Endothelial cell of umbilical vein (primary cell): ENCODE results near the gene PARN.

Source experiments
- CTCF ChIP-seq, 2 donors: IDR thresholded peaks; 1 replicate in 1 of 2; 2 replicates in 1 of 2; pipeline ENCODE4 v1.5.1; 2011; ENCODE audit warnings: low read length in 2 of 2, mild to moderate bottlenecking in 2 of 2, moderate library complexity in 2 of 2, control low read depth in 1 of 2, inconsistent platforms in 1 of 2, low read depth in 1 of 2; ENCODE audit not compliant: insufficient read depth in 1 of 2; ENCODE audit errors: extremely low read depth in 1 of 2
- EZH2 ChIP-seq: IDR thresholded peaks from 2 replicates; pipeline ENCODE4 v1.6.1; 2012; ENCODE audit warnings: borderline replicate concordance, low read depth, mild to moderate bottlenecking, moderate library complexity, low read length, inconsistent platforms; ENCODE audit not compliant: severe bottlenecking
- FOS ChIP-seq: IDR thresholded peaks from 2 replicates; pipeline ENCODE4 v1.6.1; 2011; ENCODE audit warnings: mild to moderate bottlenecking, low read length, moderate library complexity, borderline replicate concordance; ENCODE audit not compliant: insufficient read depth
- JUN ChIP-seq: IDR thresholded peaks from 2 replicates; pipeline ENCODE4 v1.6.1; 2011; ENCODE audit warnings: borderline replicate concordance, low read depth; ENCODE audit not compliant: insufficient read length, insufficient read depth
- MAX ChIP-seq: IDR thresholded peaks from 2 replicates; pipeline ENCODE4 v1.6.1; 2011; ENCODE audit not compliant: insufficient read depth, insufficient read length
- MYC ChIP-seq: IDR thresholded peaks from one replicate; pipeline ENCODE4 v1.6.1; 2011; ENCODE audit warnings: mild to moderate bottlenecking, low read depth, low read length
- POLR2A ChIP-seq: IDR thresholded peaks from 2 replicates; pipeline ENCODE4 v1.6.1; 2012; ENCODE audit warnings: low read depth, mild to moderate bottlenecking, control low read depth, low read length
- POLR2AphosphoS5 ChIP-seq: IDR thresholded peaks from 2 replicates; pipeline ENCODE4 v1.6.1; 2012; ENCODE audit warnings: low read depth, mild to moderate bottlenecking, control low read depth, low read length, moderate library complexity; ENCODE audit not compliant: insufficient read depth

GRCh38 chr16:14476183-14476582, 153.9 kb downstream of the PARN start:
- TF ChIP-seq MAX = no peak
- TF ChIP-seq POLR2A = no peak
- no peak for TF ChIP-seq CTCF (IDR thresholded peaks at IDR 0.05; ENCODE audit: extremely low read depth in 1 of 2, insufficient read depth in 1 of 2, low read depth in 1 of 2, low read length in 2 of 2)
- no peak for TF ChIP-seq POLR2AphosphoS5
- TF ChIP-seq EZH2 = no peak
- TF ChIP-seq MYC = no peak
- TF ChIP-seq JUN = no peak
- TF ChIP-seq FOS = no peak
